Type B pancreatic cell (in vitro differentiated cells): ENCODE data around the gene INSR. TPM values are rescaled to one million over a fixed set of nuclear protein-coding genes. Genes with fewer than 3 reads are reported as not detected.

ENCODE experiments used
- DNase-seq: peaks from one replicate; pipeline ENCODE4 v3.0.0; 2021; ENCODE audit warnings: mixed read lengths; ENCODE audit not compliant: unreplicated experiment; ENCODE audit errors: extremely low spot score
- H3K27ac Mint-ChIP-seq: 2 replicates; pipeline ENCODE4 v1.8.0; 2021; ENCODE audit warnings: mild to moderate bottlenecking, mixed read lengths
- H3K27me3 Mint-ChIP-seq: 2 replicates; pipeline ENCODE4 v1.8.0; 2021; ENCODE audit warnings: mixed read lengths
- H3K36me3 Mint-ChIP-seq: 2 replicates; pipeline ENCODE4 v1.8.0; 2021; ENCODE audit warnings: mixed read lengths
- H3K4me1 Mint-ChIP-seq: one replicate; pipeline ENCODE4 v1.8.0; 2021; ENCODE audit warnings: mixed read lengths; ENCODE audit not compliant: unreplicated experiment
- H3K4me3 Mint-ChIP-seq: 2 replicates; pipeline ENCODE4 v1.8.0; 2021; ENCODE audit warnings: mild to moderate bottlenecking, mixed read lengths
- H3K9me3 Mint-ChIP-seq: 2 replicates; pipeline ENCODE4 v1.8.0; 2021; ENCODE audit warnings: mixed read lengths
- CTCF ChIP-seq: fragments of 200-600 bp; sonication (generic); conservative IDR thresholded peaks from 2 replicates; pipeline ENCODE4 v1.5.0; 2021; ENCODE audit warnings: antibody characterized with exemption, mild to moderate bottlenecking
- total RNA-seq: library from RNA; stranded (reverse); gene quantifications from 2 replicates; pipeline ENCODE4 v1.2.1, GENCODE V29; 2021; ENCODE audit warnings: low replicate concordance

Gene INSR
- total RNA-seq, 1 donor from 2014 or later = 33.7 TPM

- Mint-ChIP-seq H3K4me3 (peak overlapping the region; percentile 84), H3K27me3 (peaks cover 6% of the 10 kb centered on the region), H3K9me3 (no peaks in the 10 kb centered on the region), H3K4me1 (peaks cover 19% of the 10 kb centered on the region), H3K27ac (peak overlapping the region; percentile 77), H3K36me3 (no peaks in the 10 kb centered on the region)
- peak; percentile 47 for TF ChIP-seq CTCF
- peak; percentile 73 for DNase-seq
Observed at GRCh38 chr19:7294558-7295212, 471 bp upstream of the INSR start.

DNA sequence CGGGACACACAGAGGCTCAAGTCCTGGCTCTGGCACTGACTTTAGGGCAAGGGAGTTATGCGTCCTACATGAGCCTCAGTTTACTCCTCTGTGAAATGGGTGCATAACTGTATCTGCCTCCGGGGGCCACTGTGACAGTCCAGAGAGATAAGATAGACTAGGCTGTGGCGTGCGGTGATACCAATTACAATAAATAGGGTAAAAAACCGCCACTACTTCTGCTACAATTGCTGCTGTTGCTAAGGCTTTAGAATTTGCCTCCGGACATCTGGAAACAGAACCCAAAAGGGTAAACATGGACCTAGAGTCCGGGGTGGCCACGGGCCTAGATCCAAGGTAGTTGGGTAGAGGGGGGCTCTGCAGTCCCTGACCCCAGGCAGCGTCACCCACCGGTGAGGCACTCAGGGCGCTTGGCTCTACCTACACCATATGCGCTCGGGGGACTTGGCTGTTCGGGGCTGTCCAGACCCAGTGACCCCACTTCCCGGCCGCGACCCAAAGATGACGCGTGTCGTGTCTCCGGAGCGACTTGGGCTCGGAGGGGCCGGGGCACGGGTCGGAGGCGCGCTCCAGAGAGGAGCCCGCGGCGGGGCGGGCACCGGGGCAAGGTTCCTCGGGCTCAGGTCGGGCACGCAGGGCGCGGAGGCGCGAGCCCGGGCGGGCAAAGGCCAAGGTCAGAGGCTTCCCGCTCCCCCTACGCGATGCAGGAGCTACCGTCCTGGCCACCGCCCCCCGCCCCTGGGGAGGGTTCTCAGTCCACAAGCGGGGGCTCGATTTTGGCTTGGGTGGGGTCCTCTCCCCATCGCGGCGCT is 1.1 kb downstream of the INSR start:
- no peak for TF ChIP-seq CTCF
- peak; percentile 70 for DNase-seq

GRCh38 chr19:7292352-7292949 is 1.8 kb downstream of the INSR start:
- Mint-ChIP-seq H3K27me3 (no peaks in the 10 kb centered on the region), H3K36me3 (peaks cover 4% of the 10 kb centered on the region), H3K4me3 (peak overlapping the region; percentile 88), H3K9me3 (no peaks in the 10 kb centered on the region), H3K4me1 (peaks cover 31% of the 10 kb centered on the region), H3K27ac (peak overlapping the region; percentile 89)
- no peak for TF ChIP-seq CTCF
- no peak for DNase-seq

More for the DNA sequence above, 1.1 kb downstream of the INSR start:
- Mint-ChIP-seq H3K9me3 (no peaks in the 10 kb centered on the region), H3K27ac (peak overlapping the region; percentile 89), H3K4me3 (peak overlapping the region; percentile 88), H3K27me3 (peaks cover 4% of the 10 kb centered on the region), H3K4me1 (peaks cover 30% of the 10 kb centered on the region), H3K36me3 (no peaks in the 10 kb centered on the region)

DNA sequence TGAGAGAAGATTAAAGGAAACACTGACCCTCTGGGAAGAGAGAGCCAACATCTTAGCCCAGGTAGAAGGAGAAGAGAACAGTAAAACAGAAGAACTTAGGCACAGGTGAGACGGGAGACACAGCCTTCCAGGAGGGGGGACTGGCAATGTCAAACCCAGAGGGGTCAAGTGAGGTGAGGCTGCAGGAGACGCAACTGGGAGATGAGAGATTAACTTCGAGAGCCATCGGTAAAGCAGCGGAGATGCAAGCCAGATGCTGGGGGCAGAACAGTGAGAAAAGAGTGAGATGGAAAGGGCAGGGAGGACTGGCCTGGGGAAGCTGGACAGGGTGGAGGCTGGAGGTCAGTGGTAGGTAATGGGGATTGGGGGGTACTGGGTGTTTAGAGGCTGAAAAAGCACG is 5.2 kb downstream of the INSR start:
- Mint-ChIP-seq H3K36me3 (peaks cover 4% of the 10 kb centered on the region), H3K9me3 (no peaks in the 10 kb centered on the region), H3K27ac (peak overlapping the region; percentile 68), H3K4me3 (peak overlapping the region; percentile 20), H3K27me3 (no peaks in the 10 kb centered on the region), H3K4me1 (peaks cover 31% of the 10 kb centered on the region)
- TF ChIP-seq CTCF = no peak
- no peak for DNase-seq

DNA sequence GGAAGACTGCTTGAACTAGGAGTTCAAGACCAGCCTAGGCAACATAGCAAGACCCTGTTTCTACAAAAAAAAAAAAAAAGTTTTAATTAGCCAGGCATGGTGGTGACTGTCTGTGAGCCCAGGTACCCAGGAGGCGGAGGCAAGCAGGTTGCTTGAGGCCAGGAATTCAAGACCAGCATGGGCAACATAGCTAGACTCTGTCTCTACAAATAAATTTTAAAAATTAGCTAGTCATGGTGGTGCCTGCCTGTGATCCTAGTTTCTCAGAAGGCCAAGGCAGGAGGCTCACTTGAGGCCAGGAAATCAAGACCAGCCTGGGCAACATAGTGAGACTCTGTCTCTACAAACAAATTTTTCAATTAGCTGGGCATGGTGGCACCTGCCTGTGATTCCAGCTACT is 6.1 kb downstream of the INSR start:
- H3K4me1 Mint-ChIP-seq = peaks cover 30% of the 10 kb centered on the region
- TF ChIP-seq CTCF = no peak
- H3K9me3 Mint-ChIP-seq = no peaks in the 10 kb centered on the region
- no peak for DNase-seq
- no peaks in the 10 kb centered on the region for H3K27me3 Mint-ChIP-seq
- H3K4me3 Mint-ChIP-seq = no peak overlapping the region
- H3K27ac Mint-ChIP-seq = peak overlapping the region; percentile 67
- peaks cover 4% of the 10 kb centered on the region for H3K36me3 Mint-ChIP-seq
